Hepatic stellate cell (primary cell): ENCODE results near the gene VWA8.
"Not testable (repeated sequence)": the region's sequence is repeated elsewhere in the genome, so short reads cannot be mapped to it uniquely, and the experiment has no call there.

Experiments used
- DNase-seq: peaks from one replicate; pipeline ENCODE4 v3.0.0; 2011; ENCODE audit warnings: low spot score

The VWA8 gene

GRCh38 chr13:41557719-41558118 lies 403.2 kb downstream of the VWA8 start:
- no peak for DNase-seq

- no peak for DNase-seq
Observed at GRCh38 chr13:41554626-41555386, 406.1 kb downstream of the VWA8 start.

GRCh38 chr13:41554180-41554579 lies 406.7 kb downstream of the VWA8 start:
- DNase-seq = no peak

- no peak for DNase-seq
Observed at GRCh38 chr13:41552031-41552430, 408.9 kb downstream of the VWA8 start.

- DNase-seq = no peak
Observed at GRCh38 chr13:41550276-41550675, 410.6 kb downstream of the VWA8 start.

- no peak for DNase-seq
Observed at GRCh38 chr13:41549491-41549890, 411.4 kb downstream of the VWA8 start.

- no peak for DNase-seq
Observed at GRCh38 chr13:41548910-41549309, 412.0 kb downstream of the VWA8 start.

GRCh38 chr13:41548031-41548430 lies 412.9 kb downstream of the VWA8 start:
- no peak for DNase-seq

- DNase-seq = no peak
Observed at GRCh38 chr13:41547251-41548000, 413.5 kb downstream of the VWA8 start.

- DNase-seq = peak; percentile 90
Observed at GRCh38 chr13:41546372-41547190, 414.3 kb downstream of the VWA8 start.

GRCh38 chr13:41545432-41545707 lies 415.5 kb downstream of the VWA8 start:
- DNase-seq = no peak

- DNase-seq = no peak
Observed at GRCh38 chr13:41543664-41544300, 417.1 kb downstream of the VWA8 start.

GRCh38 chr13:41542799-41543198 lies 418.1 kb downstream of the VWA8 start:
- DNase-seq = not testable (repeated sequence)

- DNase-seq = no peak
Observed at GRCh38 chr13:41542281-41542680, 418.6 kb downstream of the VWA8 start.

- DNase-seq = no peak
Observed at GRCh38 chr13:41541142-41541938, 419.6 kb downstream of the VWA8 start.

GRCh38 chr13:41540240-41540639 lies 420.7 kb downstream of the VWA8 start:
- DNase-seq = not testable (repeated sequence)

- no peak for DNase-seq
Observed at GRCh38 chr13:41533266-41534052, 427.4 kb downstream of the VWA8 start.

- DNase-seq = no peak
Observed at GRCh38 chr13:41528021-41528420, 432.9 kb downstream of the VWA8 start.

GRCh38 chr13:41520660-41521630 lies 440.0 kb downstream of the VWA8 start:
- no peak for DNase-seq
